DMS153 treated with DMSO at 0.1 percent for 48 hours (cell line): ENCODE measurements around the gene LAMA4.
"Not testable (repeated sequence)": the region's sequence is repeated elsewhere in the genome, so short reads cannot be mapped to it uniquely, and the experiment has no call there.

Experiments
- DNase-seq: peaks from one replicate; lab custom pipeline; 2025; ENCODE audit not compliant: unreplicated experiment; lab: John Stamatoyannopoulos, UW

The LAMA4 gene

DNA sequence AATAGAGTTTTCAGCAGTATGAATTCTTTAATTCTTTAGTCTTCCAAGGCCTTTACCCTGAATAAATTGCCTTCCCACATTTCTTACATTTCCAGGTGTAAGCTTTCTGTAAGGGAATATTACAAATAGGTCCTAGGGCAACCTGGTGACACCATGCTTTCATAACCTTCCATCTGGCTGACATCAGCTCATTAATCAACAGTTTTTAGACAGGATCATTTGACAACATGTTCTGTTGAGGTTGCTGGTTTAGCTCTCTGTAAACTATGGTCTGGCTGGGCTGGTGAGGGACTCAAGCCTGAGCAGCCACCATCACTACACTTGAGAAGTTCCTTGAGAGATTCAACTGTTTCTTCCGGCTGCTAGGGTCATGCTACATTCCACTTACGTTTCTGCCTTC, 147.8 kb downstream of the LAMA4 start:
- DNase-seq: no peak

DNA sequence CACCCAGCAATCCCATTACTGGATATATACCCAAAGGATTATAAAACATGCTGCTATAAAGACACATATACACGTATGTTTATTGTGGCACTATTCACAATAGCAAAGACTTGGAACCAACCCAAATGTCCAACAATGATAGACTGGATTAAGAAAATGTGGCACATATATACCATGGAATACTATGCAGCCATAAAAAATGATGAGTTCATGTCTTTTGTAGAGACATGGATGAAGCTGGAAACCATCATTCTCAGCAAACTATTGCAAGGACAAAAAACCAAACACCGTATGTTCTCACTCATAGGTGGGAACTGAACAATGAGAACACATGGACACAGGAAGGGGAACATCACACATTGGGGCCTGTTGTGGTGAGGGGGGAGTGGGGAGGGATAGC, 148.3 kb downstream of the LAMA4 start:
- not testable (repeated sequence) for DNase-seq

DNA sequence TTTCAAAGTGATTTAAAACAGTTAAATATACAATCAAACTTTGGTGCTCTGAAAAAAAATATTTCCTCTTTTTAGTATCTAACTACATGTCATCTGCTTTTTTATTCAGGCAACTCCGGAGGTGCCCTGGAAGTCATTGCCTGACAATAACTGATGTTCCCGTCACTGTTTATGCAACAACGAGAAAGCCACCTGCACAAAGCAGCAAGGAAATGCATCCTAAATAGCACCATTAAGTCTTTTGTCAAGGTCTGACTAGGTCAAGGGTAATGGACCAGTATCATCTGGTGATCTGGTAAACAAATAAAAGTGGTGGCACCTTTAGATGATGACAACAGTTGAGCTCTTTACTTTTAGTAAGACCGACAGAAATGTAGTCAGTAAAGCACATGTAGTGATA, 153.8 kb downstream of the LAMA4 start:
- no peak for DNase-seq

DNA sequence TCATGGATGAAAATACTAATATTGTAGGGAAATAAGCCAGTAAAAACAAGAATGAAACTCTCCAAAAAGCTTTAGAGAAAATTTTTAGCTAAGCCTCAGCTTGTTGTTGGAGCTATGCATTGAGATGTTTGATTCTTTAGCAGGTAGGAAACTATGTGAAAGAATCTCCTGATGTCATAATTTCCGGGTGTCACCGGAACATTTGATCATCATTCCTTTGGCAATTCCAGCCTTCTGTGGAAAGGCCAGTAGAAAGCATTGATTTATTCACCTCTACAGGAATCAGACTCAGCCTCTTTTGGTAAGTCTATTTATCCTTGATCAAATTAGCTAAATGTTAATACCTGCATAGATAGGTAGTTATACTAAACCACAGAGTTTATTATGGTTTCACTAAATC, 157.5 kb downstream of the LAMA4 start:
- no peak for DNase-seq

DNA sequence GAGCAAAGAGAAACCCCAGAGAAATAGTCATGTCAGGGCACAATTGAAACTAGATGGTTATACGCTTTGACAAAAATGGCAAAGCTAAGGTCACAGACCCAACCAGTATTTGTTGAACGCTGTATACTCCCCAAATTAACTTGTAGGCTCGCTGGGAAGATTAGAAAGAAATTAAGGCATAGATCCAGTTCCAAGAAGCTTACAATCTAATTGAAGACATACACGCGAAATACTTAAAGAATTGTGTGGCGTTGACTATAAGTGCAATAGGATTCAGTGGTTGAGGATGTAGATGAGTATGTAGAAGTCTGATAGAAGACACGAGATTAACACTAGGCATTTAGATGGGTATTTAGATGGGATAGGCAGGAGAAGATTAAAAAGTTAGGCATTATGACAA, 166.5 kb downstream of the LAMA4 start:
- no peak for DNase-seq

DNA sequence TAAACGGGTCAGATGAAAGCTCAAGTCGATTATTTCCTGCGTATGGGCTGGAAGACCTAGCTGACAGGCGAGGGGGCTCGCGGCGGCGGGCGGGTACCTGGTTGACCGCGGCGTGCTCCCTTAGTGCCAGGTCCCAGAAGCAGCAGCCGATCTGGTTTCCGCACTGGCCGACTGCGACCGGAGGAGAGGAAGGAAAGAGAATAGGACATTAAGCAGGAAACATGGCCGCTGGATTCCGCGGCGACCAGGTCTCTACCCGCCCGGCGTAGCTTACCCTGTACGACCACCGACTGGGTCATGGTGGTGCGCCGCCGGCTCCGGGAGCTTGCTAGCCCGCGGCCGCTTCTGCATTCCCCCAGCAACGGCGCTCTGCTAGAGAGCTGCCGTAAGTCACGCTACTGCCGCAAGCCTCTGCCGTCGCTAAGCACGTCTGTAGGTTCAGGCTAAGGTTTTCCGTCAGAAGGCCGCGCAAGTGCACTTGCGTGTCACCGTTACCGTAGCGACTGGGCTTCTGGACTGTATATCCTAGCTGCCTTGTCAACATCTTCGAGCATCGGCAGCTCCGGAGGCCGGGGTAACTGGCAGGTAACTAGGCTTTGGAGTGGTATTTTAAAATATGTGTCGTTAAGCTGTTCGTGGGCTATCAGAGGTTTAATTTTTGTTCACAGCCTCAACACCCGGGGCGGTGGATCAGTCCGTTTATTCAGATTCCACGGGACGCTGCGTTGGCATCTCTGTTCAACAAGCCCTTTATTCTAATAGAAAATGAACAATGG, 167.0 kb downstream of the LAMA4 start, which contains the start of the genes FAM229B and TUBE1:
Gene FAM229B (plus strand): TSS at position 456 of the 776 bp plus-strand sequence. CDS start 11,693 bp downstream, outside the sequence.
Gene TUBE1 (minus strand): TSS at position 347 of the 776 bp plus-strand sequence. CDS start 48 bp downstream, at position 299.
- peak; percentile 89 for DNase-seq

DNA sequence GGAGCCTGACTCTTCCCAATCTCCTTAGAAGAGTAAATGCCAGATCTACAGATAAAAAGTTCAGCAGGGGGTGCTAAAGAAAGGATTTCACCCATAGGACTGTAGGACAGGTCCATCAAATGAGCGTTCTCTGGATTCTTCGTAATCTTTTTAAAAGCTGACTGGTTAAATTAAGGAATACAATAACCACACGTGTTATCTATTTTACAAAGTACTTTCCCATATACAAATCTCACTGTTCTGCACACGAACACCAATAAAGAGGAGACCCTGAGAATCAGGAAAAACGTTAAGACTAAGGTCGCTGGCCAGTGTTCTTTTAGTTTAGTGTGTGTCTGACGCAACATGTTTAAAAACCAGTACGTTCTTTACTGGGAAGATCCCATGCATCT, 167.6 kb downstream of the LAMA4 start:
- DNase-seq: peak; percentile 30

DNA sequence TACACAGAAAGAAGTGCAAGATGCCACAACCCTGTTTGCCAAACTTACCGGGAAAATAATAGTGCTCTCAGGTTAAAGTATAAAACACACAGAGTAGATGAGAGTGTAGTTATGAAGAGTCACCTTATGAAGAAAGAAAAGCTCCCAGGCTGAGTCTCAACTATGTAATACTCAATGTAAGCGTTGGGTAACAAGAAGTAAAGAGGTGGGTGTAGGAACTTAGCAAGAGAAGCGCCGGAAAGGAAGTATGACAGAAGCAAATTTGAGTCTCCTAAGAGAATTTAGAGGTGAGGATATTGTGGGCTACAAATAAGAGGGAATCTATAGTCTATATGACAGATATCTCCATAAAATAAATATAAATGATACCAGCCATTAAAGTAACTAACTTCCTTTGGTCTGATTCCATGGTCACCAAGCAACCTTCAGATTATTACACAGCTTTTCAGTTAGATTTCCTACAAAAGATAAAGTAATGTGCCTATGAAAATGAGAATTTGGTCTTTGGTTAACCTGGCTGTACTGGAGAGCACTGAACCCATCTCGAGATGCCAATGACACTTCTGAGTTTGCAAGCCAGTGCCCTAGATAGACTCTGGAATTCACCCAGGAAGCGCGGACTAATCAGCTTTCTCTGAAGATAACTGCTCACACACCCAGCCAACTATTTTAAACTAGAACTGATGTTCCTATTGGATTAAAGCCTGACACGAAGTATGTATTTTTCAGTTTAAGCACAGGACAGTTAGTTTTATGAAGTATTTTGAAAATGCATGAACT, 168.9 kb downstream of the LAMA4 start:
- DNase-seq: no peak

DNA sequence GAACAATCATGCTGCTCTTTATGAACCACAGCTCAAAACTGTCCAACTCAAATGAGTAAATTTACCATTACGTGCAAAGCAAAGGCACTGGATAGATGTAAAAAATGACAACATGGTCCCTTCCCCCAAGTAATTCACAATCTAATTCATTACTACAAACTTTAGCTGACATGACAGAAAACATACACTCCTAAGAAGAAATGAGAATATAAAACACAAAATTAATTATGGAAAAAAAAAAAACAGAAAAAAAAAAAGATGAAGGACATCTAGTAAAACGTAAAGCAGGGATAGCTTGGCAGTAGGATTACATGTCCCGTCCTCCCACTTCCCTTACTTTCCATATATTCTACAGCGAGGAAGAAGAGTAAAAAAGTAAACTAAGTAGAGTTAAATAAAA, 172.8 kb downstream of the LAMA4 start:
- DNase-seq: no peak

DNA sequence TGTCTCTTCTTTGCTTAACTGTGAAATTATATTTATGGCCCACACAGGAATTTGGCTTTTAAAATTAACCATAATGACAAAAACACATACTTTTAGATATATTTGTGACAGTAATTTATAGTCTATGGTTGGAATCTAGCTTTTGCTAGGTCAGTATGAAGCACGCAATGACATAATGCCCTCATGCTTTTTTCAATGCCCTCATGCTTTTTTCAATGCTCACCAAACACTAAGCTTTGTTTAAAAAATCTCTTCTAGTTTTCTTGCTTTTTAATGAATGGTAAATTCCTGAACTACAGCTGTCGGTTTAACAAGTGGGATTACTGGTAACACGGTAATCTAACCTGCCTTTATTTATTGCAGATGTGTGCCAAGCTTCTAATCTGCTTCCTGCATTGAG, 187.8 kb downstream of the LAMA4 start:
- DNase-seq: no peak

DNA sequence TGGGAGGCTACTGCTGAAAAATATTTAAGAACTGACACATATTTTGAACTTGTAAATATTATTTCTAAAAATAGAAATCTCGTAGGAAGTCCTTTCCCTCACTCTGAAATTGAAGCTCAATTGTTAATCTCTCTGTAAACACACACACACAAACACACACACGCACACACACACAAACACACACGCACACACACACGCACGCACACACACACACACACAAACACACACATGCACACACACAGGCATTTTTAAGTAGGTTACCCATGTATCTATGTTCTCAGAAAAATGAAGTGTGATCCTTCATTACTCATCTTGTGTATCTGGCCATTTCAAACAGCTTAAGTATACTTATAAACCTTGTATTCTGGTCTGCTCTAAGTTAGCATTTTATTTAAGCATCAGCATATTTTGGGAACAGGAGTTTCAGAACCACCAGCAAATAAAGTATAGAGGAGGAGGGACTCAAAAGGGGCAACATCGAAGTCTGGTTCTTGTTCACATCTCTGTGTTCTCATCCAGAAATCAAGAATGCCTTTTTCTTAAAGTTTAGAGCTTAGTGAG, 188.9 kb downstream of the LAMA4 start:
- no peak for DNase-seq

DNA sequence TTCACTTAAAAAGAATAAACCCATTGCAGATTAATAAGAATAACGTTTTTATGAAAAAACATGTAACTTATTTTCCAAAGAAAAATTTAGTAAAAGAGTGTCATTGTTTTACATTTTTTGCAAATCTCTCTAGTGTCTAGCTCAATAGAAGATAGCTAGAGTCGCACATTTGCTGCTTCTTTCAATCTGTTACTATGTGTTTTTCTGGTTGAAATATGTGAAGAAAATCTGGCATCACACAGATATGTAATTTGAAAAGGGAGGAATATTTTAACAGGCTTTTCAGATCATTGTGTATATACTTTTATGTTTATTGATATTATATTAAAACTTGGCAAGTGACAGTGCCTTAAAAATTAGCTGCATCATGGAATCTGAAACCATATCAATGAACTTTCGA, 191.4 kb downstream of the LAMA4 start:
- no peak for DNase-seq

DNA sequence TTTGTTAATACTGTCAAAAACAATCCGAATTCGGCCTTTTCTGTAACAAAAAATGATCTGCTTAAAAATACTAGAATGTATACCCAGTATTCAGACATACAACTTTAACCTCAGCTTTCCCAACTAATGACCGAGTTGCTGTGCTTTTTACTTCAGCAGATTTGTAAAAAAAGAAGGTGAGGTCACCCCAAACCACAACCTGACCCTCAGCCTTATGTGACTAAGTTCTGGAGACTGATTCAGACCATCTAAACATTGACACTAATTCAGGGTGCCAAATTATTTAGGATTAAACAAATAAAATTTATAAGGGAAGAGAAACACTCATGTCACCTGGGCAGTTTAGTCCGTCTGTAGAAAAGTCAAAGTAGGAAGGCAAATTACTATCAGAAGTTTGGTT, 192.8 kb downstream of the LAMA4 start:
- no peak for DNase-seq
